Upper lobe of right lung (tissue), 1 donor: ENCODE results near the gene DCAKD. TPM values are rescaled to one million over a fixed set of nuclear protein-coding genes. Genes with fewer than 3 reads are reported as not detected.
"Not testable (repeated sequence)": the region's sequence is repeated elsewhere in the genome, so short reads cannot be mapped to it uniquely, and the experiment has no call there.

Source experiments
- ATAC-seq: fragments of 200-7000 bp; cut with Tn5 transposase; one replicate; pipeline ENCODE4 v1.9.1; 2020; ENCODE audit warnings: mild to moderate bottlenecking, moderate library complexity
- DNase-seq: peaks from one replicate; pipeline ENCODE4 v3.0.0-alpha.2; 2020
- H3K27ac ChIP-seq: fragments of 200-600 bp; one replicate; pipeline ENCODE4 v1.8.0; 2022
- H3K27me3 ChIP-seq: fragments of 200-600 bp; one replicate; pipeline ENCODE4 v1.8.0; 2022; ENCODE audit warnings: mild to moderate bottlenecking
- H3K36me3 ChIP-seq: fragments of 200-600 bp; one replicate; pipeline ENCODE4 v1.8.0; 2022
- H3K4me1 ChIP-seq: fragments of 200-600 bp; one replicate; pipeline ENCODE4 v1.8.0; 2022
- H3K4me3 ChIP-seq: fragments of 200-600 bp; one replicate; pipeline ENCODE4 v1.8.0; 2022; ENCODE audit warnings: mild to moderate bottlenecking
- H3K9me3 ChIP-seq: fragments of 200-600 bp; one replicate; pipeline ENCODE4 v1.8.0; 2022
- intact Hi-C: fragments of 100-400 bp; cut with DNase I; formaldehyde crosslinking; loops from one replicate; pipeline ENCODE4 v1.11.0; 2022
- total RNA-seq: library from RNA; stranded (reverse); fragmentation: NEBNext Ultra II Directional; extraction: Animal tissue kit (Norgen Biotek cat#: 25700); gene quantifications from one replicate; pipeline ENCODE4 v1.2.1, GENCODE V29; 2021
- TF ChIP-seq, protein P1 (sequence below): fragments of 200-600 bp; IDR thresholded peaks from one replicate; pipeline ENCODE4 v1.8.0; 2022; ENCODE audit warnings: antibody characterized with exemption
- donor health status: DM: no; HTN: yes; CAD: no; lungs with severe emphysema.

DCAKD gene
- total RNA-seq, 1 donor from 2014 or later = 21.8 TPM

DNA sequence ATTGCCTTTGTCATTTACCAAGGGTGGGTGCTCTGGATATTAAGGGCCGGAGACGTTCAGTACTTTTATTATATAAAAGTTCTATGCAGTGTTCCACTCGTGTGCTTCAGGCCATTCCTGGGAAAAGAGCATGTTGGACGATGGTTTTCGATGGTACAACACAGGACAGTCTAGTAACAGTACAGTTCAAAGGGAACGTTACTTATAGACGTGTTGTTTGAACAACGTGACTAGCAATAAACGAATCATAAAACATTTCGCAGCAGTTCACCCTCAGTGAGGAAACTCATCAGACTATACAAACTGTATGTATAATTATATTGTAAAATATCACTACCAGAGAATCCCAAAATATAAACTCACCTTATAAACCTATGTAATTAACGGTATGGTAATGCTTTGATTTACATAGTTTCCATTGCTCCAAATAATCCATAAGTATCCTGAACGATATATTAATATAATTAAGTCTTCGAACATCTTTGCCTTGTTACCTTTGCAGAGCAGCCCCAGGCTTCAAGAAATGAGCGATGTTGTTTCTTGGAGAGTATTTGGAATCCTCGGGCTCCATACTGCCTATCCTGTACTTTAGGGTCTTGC lies 10.3 kb upstream of the DCAKD start:
- TF ChIP-seq, protein P1, sequence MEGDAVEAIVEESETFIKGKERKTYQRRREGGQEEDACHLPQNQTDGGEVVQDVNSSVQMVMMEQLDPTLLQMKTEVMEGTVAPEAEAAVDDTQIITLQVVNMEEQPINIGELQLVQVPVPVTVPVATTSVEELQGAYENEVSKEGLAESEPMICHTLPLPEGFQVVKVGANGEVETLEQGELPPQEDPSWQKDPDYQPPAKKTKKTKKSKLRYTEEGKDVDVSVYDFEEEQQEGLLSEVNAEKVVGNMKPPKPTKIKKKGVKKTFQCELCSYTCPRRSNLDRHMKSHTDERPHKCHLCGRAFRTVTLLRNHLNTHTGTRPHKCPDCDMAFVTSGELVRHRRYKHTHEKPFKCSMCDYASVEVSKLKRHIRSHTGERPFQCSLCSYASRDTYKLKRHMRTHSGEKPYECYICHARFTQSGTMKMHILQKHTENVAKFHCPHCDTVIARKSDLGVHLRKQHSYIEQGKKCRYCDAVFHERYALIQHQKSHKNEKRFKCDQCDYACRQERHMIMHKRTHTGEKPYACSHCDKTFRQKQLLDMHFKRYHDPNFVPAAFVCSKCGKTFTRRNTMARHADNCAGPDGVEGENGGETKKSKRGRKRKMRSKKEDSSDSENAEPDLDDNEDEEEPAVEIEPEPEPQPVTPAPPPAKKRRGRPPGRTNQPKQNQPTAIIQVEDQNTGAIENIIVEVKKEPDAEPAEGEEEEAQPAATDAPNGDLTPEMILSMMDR = no peak
- no peaks in the 10 kb centered on the region for H3K27me3 ChIP-seq
- DNase-seq = no peak
- no peaks in the 10 kb centered on the region for H3K9me3 ChIP-seq
- H3K27ac ChIP-seq = peak overlapping the region; percentile 94
- H3K4me1 ChIP-seq = peaks cover 50% of the 10 kb centered on the region
- H3K4me3 ChIP-seq = peak overlapping the region; percentile 94
- intact Hi-C loops = no loop called here
- no peaks in the 10 kb centered on the region for H3K36me3 ChIP-seq
- no peak for ATAC-seq

DNA sequence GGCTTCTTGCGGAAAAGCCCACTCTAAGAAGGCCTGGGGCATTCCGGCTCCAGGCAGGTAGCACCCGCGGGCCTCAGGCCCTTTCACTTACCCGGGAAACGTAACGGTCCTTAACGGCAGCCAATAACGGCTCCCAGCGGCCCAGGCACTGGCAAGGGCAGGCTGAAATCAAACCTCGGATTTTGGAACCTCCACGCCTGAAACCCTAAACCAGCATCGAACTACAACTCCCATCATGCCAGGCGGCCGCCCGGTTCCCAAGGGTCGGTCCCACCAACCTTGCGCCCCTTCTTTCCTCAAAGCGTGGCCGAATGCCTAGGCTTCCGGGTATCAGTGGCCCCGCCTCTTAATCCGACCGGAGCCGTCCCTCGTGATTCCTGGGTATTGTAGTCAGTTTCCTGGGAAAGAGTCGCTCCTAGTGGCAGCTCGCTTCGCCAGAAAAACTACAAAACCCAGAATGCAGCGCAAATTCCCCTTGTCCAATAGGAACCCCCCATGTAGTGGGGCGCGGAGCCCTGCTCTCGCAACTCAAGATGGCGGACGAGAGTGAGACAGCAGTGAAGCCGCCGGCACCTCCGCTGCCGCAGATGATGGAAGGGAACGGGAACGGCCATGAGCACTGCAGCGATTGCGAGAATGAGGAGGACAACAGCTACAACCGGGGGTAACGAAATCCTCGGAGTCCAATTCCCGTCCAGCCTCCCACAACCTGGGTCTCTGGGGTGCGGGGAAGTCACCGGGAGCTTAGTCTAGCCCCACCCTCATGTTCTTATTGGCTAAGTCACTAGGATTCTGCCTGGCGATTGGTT lies 9.6 kb upstream of the DCAKD start, which contains the start of gene NMT1:
Gene NMT1 (plus strand): TSS at position 521 of the 809 bp plus-strand sequence. CDS start 13 bp downstream, at position 534.
- DNase-seq (peak; percentile 96), ATAC-seq (peak; percentile 97)
- intact Hi-C loops = no loop called here
- TF ChIP-seq, protein P1 = no peak
- Histone ChIP-seq H3K36me3 (no peaks in the 10 kb centered on the region), H3K4me1 (peaks cover 45% of the 10 kb centered on the region), H3K9me3 (no peaks in the 10 kb centered on the region), H3K27me3 (no peaks in the 10 kb centered on the region), H3K27ac (peak within 1 kb of the TSS; percentile 94), H3K4me3 (peak within 1 kb of the TSS; percentile 94)

DNA sequence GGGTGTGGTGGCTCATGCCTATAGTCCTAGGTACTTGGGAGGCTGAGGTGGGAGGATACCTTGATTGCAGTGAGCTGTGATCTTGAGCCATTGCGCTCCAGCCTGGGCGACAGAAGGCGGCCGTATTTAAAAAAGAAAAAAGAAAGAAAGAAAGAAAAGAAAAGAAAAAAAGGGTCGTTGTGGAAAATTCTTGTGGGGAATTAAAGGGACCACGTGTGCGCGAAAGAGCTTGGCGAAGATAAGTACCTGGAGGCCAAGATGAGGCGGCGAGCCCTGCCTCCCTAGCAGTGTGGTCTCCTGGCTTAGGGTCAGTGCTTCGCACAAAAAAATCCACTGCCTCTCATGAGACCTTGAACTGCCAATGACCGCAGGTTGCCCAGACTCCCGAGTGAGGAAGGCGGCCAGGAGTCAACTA lies 9.0 kb upstream of the DCAKD start:
- TF ChIP-seq, protein P1 = no peak
- no peaks in the 10 kb centered on the region for H3K27me3 ChIP-seq
- peaks cover 39% of the 10 kb centered on the region for H3K4me1 ChIP-seq
- DNase-seq (no peak), ATAC-seq (no peak)
- peak overlapping the region; percentile 94 for H3K27ac ChIP-seq
- no peaks in the 10 kb centered on the region for H3K36me3 ChIP-seq
- intact Hi-C loops = no loop called here
- H3K9me3 ChIP-seq = no peaks in the 10 kb centered on the region
- peak overlapping the region; percentile 94 for H3K4me3 ChIP-seq

DNA sequence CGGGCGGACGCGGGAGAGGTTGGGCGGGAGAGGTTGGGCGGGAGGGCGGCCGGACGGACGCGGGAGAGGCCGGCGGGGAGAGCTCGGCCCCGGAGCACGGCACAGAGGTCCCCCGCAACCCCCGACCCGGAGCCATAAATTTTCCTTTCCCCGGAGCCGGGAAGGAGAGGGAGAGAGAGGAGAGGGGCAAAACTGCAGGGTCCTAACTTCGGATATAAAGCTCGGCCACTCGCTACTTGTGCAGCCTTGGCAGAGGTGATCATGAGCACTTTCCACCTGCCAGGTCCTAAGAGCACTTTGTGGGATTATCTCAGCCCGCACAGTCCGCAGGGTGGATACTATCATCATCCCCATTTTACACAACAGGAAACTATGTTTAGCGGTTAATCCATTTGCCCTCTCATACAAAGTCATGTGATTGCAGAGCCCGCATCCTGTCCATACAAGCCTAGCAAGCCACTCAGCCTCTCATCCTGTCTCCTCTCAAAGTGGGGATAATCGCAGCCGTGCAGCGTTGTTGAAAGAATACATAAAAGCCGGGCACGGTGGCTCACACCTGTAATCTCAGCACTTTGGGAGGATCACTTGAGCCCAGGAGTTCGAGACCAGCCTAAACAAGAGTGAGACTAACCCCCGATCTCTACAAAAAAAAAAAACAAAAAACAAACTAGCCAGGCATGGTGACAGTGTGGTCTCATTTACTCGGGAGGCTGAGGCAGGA lies 780 bp upstream of the DCAKD start:
- no peaks in the 10 kb centered on the region for H3K9me3 ChIP-seq
- H3K4me1 ChIP-seq = peaks cover 9% of the 10 kb centered on the region
- DNase-seq (no peak), ATAC-seq (no peak)
- H3K36me3 ChIP-seq = no peaks in the 10 kb centered on the region
- intact Hi-C loops = no loop called here
- peak overlapping the region; percentile 68 for H3K4me3 ChIP-seq
- no peaks in the 10 kb centered on the region for H3K27me3 ChIP-seq
- peak overlapping the region; percentile 92 for H3K27ac ChIP-seq
- TF ChIP-seq, protein P1 = no peak

DNA sequence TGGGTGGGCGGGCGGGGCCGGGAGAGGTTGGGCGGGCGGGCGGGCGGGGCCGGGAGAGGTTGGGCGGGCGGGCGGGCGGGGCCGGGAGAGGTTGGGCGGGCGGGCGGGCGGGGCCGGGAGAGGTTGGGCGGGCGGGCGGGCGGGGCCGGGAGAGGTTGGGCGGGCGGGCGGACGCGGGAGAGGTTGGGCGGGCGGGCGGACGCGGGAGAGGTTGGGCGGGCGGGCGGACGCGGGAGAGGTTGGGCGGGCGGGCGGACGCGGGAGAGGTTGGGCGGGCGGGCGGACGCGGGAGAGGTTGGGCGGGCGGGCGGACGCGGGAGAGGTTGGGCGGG lies 254 bp upstream of the DCAKD start:
- H3K9me3 ChIP-seq, intact Hi-C loops, H3K27me3 ChIP-seq, H3K36me3 ChIP-seq, ATAC-seq, H3K4me1 ChIP-seq, DNase-seq: not testable (repeated sequence)
- peak overlapping the region; percentile 68 for H3K4me3 ChIP-seq
- H3K27ac ChIP-seq = peak overlapping the region; percentile 92
